Fibroblast of pulmonary artery (primary cell): ENCODE results near the gene SUN2.

Experiments used
- DNase-seq: peaks from one replicate; pipeline ENCODE4 v3.0.0-alpha.2; 2010; ENCODE audit warnings: low read depth
- H3K4me3 ChIP-seq: replicated peaks from 2 replicates; pipeline ENCODE4 v1.5.1; 2011; ENCODE audit warnings: low read depth, mild to moderate bottlenecking, control low read depth, low read length, moderate library complexity
- TF ChIP-seq, protein P1 (sequence below): IDR thresholded peaks from 2 replicates; pipeline ENCODE4 v1.5.1; 2011; ENCODE audit warnings: mild to moderate bottlenecking, control low read depth, low read length, inconsistent platforms; ENCODE audit errors: missing control alignments

Gene SUN2

DNA sequence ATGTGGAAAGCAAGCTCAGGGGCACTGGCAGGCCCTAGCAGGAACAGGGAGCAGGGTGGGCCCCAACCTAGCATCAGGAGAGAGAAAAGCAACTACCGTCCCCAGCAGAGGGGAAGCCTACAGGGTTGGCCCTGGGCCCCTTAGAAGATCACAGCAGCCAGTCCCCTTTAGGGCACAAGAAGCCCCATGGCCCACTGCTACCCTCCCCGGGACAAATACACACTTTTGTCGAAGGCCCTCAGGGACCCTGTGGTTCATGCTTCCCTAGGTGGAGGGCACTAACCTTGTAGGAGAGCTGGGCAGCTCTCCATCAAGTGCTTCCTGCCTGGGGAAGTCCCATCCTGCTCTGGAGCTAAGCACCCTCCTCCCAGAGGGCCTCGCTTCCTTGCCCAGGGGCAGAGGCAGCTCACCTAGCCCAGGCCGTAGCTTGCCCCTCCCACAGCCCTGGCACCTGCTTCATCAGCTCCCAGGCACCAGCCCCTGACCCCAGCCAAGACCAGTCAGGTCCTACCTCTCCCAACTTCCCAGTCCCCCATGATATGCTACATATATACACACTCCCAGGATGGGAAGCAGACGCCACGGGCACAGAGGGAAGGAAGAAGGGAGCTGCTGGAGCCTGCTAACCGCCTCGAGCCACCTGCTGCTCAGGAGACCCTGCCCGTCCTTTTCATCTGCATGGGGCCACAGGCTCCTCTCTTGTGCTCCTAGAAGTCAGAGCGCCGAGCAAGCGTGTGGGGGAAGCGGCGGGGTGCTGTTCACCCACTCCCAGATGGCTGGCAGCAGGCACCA lies 20.1 kb downstream of the SUN2 start:
- H3K4me3 ChIP-seq, result no peak overlapping the region
- no peak for DNase-seq
- TF ChIP-seq, protein P1, sequence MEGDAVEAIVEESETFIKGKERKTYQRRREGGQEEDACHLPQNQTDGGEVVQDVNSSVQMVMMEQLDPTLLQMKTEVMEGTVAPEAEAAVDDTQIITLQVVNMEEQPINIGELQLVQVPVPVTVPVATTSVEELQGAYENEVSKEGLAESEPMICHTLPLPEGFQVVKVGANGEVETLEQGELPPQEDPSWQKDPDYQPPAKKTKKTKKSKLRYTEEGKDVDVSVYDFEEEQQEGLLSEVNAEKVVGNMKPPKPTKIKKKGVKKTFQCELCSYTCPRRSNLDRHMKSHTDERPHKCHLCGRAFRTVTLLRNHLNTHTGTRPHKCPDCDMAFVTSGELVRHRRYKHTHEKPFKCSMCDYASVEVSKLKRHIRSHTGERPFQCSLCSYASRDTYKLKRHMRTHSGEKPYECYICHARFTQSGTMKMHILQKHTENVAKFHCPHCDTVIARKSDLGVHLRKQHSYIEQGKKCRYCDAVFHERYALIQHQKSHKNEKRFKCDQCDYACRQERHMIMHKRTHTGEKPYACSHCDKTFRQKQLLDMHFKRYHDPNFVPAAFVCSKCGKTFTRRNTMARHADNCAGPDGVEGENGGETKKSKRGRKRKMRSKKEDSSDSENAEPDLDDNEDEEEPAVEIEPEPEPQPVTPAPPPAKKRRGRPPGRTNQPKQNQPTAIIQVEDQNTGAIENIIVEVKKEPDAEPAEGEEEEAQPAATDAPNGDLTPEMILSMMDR, result no peak

DNA sequence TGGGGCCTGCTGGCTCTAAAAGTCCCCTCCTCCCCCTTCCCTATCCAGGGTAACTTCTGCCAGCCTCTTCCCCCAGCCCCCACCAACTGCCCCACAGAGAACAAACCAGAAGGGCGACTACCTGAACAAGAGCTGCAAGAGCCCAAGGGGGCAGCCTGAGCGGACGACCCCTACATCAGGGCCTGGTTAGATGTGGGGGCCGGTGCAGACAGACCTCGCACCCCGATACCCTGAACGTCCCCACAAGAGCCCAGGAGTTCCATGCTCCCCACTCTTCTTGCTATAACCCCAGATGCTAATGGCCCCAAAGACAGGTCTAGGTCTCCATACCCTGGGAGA lies 20.7 kb downstream of the SUN2 start:
- H3K4me3 ChIP-seq, result no peak overlapping the region
- TF ChIP-seq, protein P1, result no peak
- DNase-seq, result no peak

DNA sequence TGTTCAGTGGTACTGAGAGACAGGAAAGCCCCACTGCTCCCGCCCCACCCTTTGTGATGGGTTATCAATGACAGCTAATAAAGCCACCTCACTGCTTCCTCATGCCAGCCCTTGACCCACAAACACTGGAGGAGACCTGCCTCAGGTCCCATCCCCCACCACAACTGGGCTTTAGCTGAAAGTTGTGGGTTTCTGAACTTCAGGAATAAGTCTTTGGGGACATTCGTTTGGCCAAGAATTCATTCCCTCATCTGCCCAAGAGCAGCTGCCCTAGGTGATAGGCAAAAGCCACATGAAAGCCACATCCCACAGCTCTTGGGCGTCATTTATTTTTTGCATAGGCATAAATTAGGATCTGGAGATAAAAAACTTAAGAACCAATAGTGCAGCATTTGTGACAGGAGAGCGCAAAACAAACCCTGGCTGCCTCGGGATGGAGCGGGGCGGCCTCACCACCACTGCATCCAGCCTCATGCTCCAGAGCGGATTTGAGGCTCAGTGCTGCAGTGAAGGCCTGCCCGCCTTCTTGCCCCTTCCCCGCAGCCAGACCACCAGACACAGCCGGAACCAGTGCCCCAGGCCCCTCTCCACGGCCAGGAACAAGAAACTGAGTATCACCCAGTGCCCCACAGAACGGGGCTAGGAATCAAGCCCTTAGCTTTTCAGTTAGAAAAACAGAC lies 21.2 kb downstream of the SUN2 start:
- H3K4me3 ChIP-seq, result no peak overlapping the region
- DNase-seq, result no peak
- TF ChIP-seq, protein P1, result no peak

DNA sequence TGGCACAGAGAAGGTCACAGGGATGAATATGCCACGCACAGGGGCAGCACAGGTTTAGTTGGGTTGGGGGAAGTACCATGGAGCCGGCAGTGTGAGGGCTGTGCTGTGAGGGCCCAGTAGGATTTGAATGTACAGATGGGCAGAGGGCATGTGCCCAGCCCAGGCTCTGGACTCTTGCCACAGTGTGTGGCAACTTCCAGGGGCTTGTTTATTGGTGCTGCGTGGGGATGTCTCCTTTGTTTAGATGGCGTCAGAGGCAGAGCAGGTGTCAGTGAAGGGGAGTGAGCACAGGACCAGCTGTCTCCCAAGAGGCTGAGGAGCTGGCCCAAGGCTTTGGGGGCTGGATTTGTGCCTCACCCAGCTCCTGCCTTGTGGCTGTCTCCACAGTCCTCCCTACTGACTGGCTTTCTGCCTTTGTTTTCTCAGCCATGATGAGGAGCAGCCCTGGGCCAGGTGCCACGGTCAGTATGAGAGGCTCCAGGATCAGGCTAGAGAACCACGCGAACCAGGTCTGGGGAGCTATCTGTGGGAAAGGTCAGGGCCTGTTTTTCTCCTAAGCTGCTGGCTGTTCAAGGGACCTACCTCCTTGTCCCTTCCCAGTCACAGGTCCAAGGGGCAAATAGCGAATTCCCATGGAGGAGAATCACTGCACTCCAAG lies 21.9 kb downstream of the SUN2 start:
- no peak overlapping the region for H3K4me3 ChIP-seq
- DNase-seq, result peak; percentile 41
- TF ChIP-seq, protein P1, result no peak

DNA sequence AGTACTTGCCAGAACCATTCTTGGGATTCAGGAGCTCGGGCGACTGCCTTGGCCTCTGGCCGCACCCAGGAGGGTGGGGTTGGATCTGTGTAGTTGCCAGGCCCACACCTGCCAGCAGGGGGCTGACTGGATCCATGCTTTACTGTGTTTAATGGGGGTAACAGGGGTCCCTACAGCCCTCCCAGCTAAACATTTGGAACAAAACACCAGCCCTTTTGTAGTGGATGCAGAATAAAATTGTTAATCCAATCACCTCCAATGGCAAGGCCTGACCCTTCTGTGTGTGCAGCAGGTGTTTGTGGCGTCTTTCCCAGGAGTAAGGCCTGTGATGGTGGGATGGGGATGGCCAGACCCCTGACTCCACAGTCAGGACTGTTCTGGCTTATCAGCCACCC lies 22.5 kb downstream of the SUN2 start:
- peak; percentile 23 for DNase-seq
- no peak overlapping the region for H3K4me3 ChIP-seq
- TF ChIP-seq, protein P1, result peak; percentile 75

DNA sequence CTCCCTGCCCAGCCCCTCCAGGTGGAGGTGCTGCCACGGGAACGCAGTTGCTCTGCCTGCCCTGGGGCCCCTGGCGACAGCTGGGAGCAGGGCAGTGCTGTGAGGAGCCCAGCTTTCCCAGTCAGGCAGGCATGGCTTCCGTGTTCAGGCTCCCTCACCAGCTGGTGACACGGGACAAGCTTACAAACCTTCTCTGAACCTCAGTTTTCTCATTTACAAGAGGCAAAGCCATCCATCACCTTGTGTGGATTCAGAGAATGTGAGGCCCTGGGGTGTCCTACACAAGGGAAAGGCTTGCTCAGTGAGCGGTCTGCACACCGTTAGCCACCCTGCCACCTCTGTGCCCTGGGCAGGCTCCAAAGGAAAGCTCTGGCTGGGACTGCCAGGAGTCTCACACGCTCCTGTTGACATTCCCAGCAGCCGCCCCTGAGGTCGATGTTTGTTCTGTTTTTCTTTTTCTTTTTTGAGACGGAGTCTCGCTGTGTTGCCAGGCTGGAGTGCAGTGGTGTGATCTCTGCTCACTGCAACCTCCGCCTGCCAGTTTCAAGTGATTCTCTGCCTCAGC lies 23.5 kb downstream of the SUN2 start:
- no peak for DNase-seq
- TF ChIP-seq, protein P1, result no peak
- no peak overlapping the region for H3K4me3 ChIP-seq
